A673 (cell line): ENCODE measurements around the gene MDP1. TPM values are rescaled to one million over a fixed set of nuclear protein-coding genes. Genes with fewer than 3 reads are reported as not detected.

Experiments
- BruUV-seq: library from RNA; stranded (reverse); fragments of 400-500 nt; replicated peaks from 2 replicates; lab custom pipeline; 2021; lab: Mats Ljungman, UMichigan
- CTCF ChIA-PET: fragments of 300-600 bp; sonication (Branson Sonifier 250); formaldehyde crosslinking; loops from one replicate; lab custom pipeline; 2022; ENCODE audit warnings: antibody characterized with exemption; lab: Charles Lee
- POLR2A ChIA-PET: fragments of 300-600 bp; sonication (Branson Sonifier 250); formaldehyde crosslinking; loops from one replicate; lab custom pipeline; 2022; ENCODE audit warnings: antibody characterized with exemption; ENCODE audit not compliant: low non-redundant PET; lab: Charles Lee
- DNase-seq: peaks from one replicate; pipeline ENCODE4 v3.0.0-alpha.2; 2015; ENCODE audit warnings: low spot score
- H3K27ac ChIP-seq: fragments of 200-600 bp; sonication (generic); 2 replicates; pipeline ENCODE4 v1.5.1; 2016; ENCODE audit warnings: mixed run types, low read depth, mild to moderate bottlenecking, mixed read lengths, antibody characterized with exemption, low read length; ENCODE audit not compliant: poor library complexity, severe bottlenecking
- H3K27me3 ChIP-seq: fragments of 200-600 bp; sonication (generic); replicated peaks from 2 replicates; pipeline ENCODE4 v1.6.1; 2017; ENCODE audit warnings: mixed run types, low read depth, mild to moderate bottlenecking, mixed read lengths, antibody characterized with exemption, low read length; ENCODE audit not compliant: insufficient read depth, poor library complexity
- H3K36me3 ChIP-seq: fragments of 200-600 bp; sonication (generic); 2 replicates; pipeline ENCODE4 v1.6.1; 2016; ENCODE audit warnings: mixed run types, mild to moderate bottlenecking, mixed read lengths, antibody characterized with exemption, low read length; ENCODE audit not compliant: insufficient read depth, poor library complexity, severe bottlenecking
- H3K4me1 ChIP-seq: fragments of 200-600 bp; sonication (generic); 2 replicates; pipeline ENCODE4 v1.6.1; 2017; ENCODE audit warnings: mixed run types, mild to moderate bottlenecking, mixed read lengths, antibody characterized with exemption, low read length; ENCODE audit not compliant: insufficient read depth, poor library complexity, severe bottlenecking
- H3K4me3 ChIP-seq: fragments of 200-600 bp; sonication (generic); 2 replicates; pipeline ENCODE4 v1.5.1; 2016; ENCODE audit warnings: low read depth, mixed run types, mild to moderate bottlenecking, mixed read lengths, low read length; ENCODE audit not compliant: poor library complexity, severe bottlenecking
- H3K9me3 ChIP-seq: fragments of 200-600 bp; sonication (generic); 2 replicates; pipeline ENCODE4 v1.6.1; 2016; ENCODE audit warnings: mixed run types, low read depth, mild to moderate bottlenecking, mixed read lengths, antibody characterized with exemption, low read length; ENCODE audit not compliant: poor library complexity, severe bottlenecking
- EZH2 ChIP-seq: fragments of 200-600 bp; sonication (generic); IDR thresholded peaks from 2 replicates; pipeline ENCODE4 v1.6.1; 2017; ENCODE audit warnings: borderline replicate concordance, low read depth, mild to moderate bottlenecking, mixed read lengths, antibody characterized with exemption, low read length; ENCODE audit not compliant: poor library complexity, severe bottlenecking
- intact Hi-C: fragments of 100-400 bp; cut with micrococcal nuclease; formaldehyde crosslinking; loops from one replicate; pipeline ENCODE4 v1.10.0; 2022; ENCODE audit not compliant: unreplicated experiment
- total RNA-seq: library from RNA; stranded (reverse); gene quantifications from 2 replicates; pipeline ENCODE4 v1.2.3, GENCODE V29; 2021
- TF ChIP-seq, protein P1 (sequence below): fragments of 300-800, 200-600 bp; sonication (generic); conservative IDR thresholded peaks from 2 replicates; pipeline ENCODE4 v1.5.1; 2017; ENCODE audit warnings: low read depth, mild to moderate bottlenecking, antibody characterized with exemption, low read length, moderate library complexity, mixed read lengths

The MDP1 gene
- total RNA-seq, 1 experiment from 2014 or later = 21.3 TPM

DNA sequence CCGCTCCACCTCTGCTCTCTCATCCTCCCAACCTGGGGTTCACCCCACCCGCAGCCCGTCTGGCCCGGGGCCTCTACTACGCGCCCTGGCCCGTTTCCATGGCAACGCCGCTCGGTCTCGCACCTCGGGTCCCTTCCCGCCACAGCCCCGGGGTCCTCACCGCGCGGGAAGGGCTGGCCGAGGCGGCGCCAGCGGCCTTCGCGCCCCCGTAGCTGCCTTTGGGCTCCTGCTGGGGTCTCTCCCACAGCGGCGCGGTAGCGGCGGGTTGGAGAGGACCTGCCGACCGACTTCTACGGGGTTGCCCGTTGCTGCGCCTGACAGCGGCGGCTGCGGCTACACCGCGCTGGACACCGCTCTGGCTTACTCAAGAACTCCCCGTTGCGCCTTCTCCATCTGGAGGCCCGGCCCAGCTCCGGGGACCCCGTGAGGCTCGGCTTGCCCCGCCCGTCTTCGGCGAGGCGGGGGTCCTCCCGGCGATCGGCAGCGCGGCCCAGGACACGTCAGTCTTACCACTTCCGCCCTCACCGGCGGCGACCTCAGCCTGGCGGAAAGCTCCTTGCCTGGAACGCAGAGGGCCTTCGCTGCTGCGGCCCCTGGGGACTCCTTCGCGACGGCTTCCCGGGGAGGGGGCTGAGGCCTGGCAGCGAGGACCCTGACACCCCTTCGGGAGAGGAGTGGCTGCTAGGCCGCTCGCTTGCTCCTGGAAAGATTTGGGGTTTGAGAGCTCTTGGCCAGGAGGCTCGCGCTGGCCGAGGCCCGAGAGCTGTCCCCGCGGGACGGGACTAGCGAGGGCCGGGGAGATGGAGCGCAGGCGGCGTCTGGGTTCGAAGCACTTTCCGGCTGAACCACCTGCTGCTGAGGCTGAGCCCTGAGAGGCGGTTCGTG lies 20.4 kb downstream of the MDP1 start, which contains the start of gene TM9SF1:
Gene TM9SF1 (minus strand): TSS at position 256 of the 885 bp plus-strand sequence. CDS start 422 bp downstream, outside the sequence.
- no peaks in the 10 kb centered on the region for H3K9me3 ChIP-seq
- peak within 1 kb of the TSS; percentile 81 for H3K4me3 ChIP-seq
- H3K4me1 ChIP-seq = peaks cover 11% of the 10 kb centered on the region
- peak within 1 kb of the TSS; percentile 97 for H3K27ac ChIP-seq
- POLR2A ChIA-PET = interaction anchor here (0.6 to 1.3 kb wide), 3 partner anchors 18 to 54 kb away, joined by 3 to 4 read pairs (median 3); partner anchors contain the start of genes CHMP4A, EMC9 and TINF2
- DNase-seq = peak; percentile 91
- CTCF ChIA-PET = interaction anchor here (0.6 kb wide), 1 partner anchor 20 kb away, joined by 3 read pairs; no protein-coding TSS in a partner anchor
- no TSS peak for BruUV-seq
- no peaks in the 10 kb centered on the region for H3K27me3 ChIP-seq
- TF ChIP-seq, protein P1, sequence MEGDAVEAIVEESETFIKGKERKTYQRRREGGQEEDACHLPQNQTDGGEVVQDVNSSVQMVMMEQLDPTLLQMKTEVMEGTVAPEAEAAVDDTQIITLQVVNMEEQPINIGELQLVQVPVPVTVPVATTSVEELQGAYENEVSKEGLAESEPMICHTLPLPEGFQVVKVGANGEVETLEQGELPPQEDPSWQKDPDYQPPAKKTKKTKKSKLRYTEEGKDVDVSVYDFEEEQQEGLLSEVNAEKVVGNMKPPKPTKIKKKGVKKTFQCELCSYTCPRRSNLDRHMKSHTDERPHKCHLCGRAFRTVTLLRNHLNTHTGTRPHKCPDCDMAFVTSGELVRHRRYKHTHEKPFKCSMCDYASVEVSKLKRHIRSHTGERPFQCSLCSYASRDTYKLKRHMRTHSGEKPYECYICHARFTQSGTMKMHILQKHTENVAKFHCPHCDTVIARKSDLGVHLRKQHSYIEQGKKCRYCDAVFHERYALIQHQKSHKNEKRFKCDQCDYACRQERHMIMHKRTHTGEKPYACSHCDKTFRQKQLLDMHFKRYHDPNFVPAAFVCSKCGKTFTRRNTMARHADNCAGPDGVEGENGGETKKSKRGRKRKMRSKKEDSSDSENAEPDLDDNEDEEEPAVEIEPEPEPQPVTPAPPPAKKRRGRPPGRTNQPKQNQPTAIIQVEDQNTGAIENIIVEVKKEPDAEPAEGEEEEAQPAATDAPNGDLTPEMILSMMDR = no peak
- TF ChIP-seq EZH2 = no peak
- H3K36me3 ChIP-seq = peaks cover 13% of the 10 kb centered on the region
- intact Hi-C loops = loop anchor here (2.0 kb wide), 1 partner anchor 35 kb away; no protein-coding TSS in a partner anchor

DNA sequence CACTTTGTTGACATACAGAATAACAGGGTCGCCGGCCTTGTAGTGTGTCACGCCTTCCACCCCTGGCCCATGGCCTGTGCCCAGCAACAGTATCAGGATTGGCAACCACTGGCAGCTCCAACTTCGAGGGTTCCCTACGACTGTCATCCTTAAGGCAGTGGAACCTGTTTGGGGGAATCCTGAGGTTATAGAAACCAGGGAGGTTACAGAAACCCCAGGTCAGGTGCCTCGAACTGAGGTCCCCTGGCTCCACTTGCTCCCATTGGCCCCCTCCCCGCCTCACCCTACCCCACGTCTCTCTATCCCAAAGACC lies 21.0 kb downstream of the MDP1 start:
- BruUV-seq = no TSS peak
- peak overlapping the region; percentile 97 for H3K27ac ChIP-seq
- POLR2A ChIA-PET = no interaction called here
- CTCF ChIA-PET = no interaction called here
- intact Hi-C loops = loop anchor here (2.0 kb wide), 1 partner anchor 36 kb away; no protein-coding TSS in a partner anchor
- peaks cover 13% of the 10 kb centered on the region for H3K36me3 ChIP-seq
- peak overlapping the region; percentile 81 for H3K4me3 ChIP-seq
- H3K4me1 ChIP-seq = peaks cover 11% of the 10 kb centered on the region
- TF ChIP-seq, protein P1 = no peak
- no peak for TF ChIP-seq EZH2
- no peaks in the 10 kb centered on the region for H3K9me3 ChIP-seq
- no peaks in the 10 kb centered on the region for H3K27me3 ChIP-seq
- DNase-seq = no peak

DNA sequence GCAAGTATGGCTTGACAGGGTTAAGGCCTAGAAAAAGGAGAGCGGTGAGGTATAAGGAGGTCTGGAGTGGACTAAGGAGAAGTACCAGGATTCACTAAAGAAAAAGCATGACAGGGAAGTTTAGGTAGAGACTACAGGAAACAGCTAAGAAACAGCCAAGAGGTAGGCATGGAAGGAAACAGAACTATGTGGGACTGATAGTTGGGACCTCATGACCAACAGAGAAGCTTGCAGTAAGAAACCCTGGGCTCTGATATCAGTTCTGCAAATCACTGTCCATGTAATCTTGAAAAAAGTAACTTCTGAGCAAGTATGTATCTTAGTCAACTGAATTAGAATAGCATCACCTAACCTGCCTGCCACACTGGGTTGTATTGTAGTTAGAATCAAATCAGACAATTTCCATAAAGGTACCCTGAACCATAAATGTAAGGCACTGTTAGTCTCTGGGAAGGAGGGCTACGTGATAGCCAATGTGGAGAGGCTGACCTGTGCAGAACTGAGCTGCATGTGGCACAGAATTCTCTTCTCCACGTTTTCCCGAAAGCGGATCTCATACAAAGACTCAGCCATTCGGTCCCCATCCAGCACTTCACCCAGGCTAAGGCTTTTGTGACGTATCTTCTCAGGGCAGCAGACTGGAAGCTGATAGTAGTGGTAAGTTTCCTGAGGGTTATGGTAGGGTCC lies 21.5 kb downstream of the MDP1 start:
- ChIA-PET CTCF (no interaction called here), POLR2A (no interaction called here)

More for the DNA sequence above, 21.5 kb downstream of the MDP1 start:
- no peak for DNase-seq
- intact Hi-C loops = loop anchor here (2.0 kb wide), 1 partner anchor 36 kb away; no protein-coding TSS in a partner anchor
- no peak for TF ChIP-seq EZH2
- TF ChIP-seq, protein P1 = no peak
- Histone ChIP-seq H3K9me3 (no peaks in the 10 kb centered on the region), H3K27ac (peak overlapping the region; percentile 97), H3K4me1 (peaks cover 11% of the 10 kb centered on the region), H3K27me3 (no peaks in the 10 kb centered on the region), H3K36me3 (peaks cover 13% of the 10 kb centered on the region), H3K4me3 (peak overlapping the region; percentile 81)
- TSS peak; percentile 40 for BruUV-seq
